Small intestine (tissue), 7 donors: ENCODE data around the gene F12. TPM values are rescaled to one million over a fixed set of nuclear protein-coding genes. Genes with fewer than 3 reads are reported as not detected.
A peak's percentile ranks its signal among the peaks of the same experiment; 100 is the strongest.

ENCODE experiments used
- DNase-seq, 2 donors: peaks; one replicate each; pipeline versions ENCODE4 v3.0.0 to v3.0.0-alpha.2; 2013
- FAIRE-seq: peaks from 2 replicates; lab custom pipeline; 2012; peaks lifted over from hg19 to GRCh38; lab: Jason Lieb, UNC
- H3K27ac ChIP-seq, 3 donors: one replicate each; pipeline ENCODE4 v1.5.1; 2013; ENCODE audit warnings: low read length in 2 of 3, mild to moderate bottlenecking in 2 of 3, control low read depth in 1 of 3, inconsistent platforms in 1 of 3, low read depth in 1 of 3, moderate library complexity in 1 of 3
- H3K27me3 ChIP-seq, 3 donors: one replicate each; pipeline ENCODE4 v1.6.1; 2013; ENCODE audit warnings: low read length in 3 of 3, inconsistent platforms in 1 of 3; ENCODE audit not compliant: control insufficient read depth in 3 of 3, insufficient read depth in 3 of 3
- H3K36me3 ChIP-seq, 3 donors: one replicate each; pipeline ENCODE4 v1.6.1; 2013; ENCODE audit warnings: low read length in 3 of 3, inconsistent platforms in 1 of 3, low read depth in 1 of 3, mild to moderate bottlenecking in 1 of 3, moderate library complexity in 1 of 3; ENCODE audit not compliant: control insufficient read depth in 3 of 3, insufficient read depth in 2 of 3
- H3K4me1 ChIP-seq, 3 donors: one replicate each; pipeline ENCODE4 v1.6.1; 2013; ENCODE audit warnings: low read length in 2 of 3, inconsistent platforms in 1 of 3, low read depth in 1 of 3, mild to moderate bottlenecking in 1 of 3, moderate library complexity in 1 of 3; ENCODE audit not compliant: control insufficient read depth in 3 of 3, insufficient read depth in 2 of 3
- H3K4me3 ChIP-seq, 3 donors: one replicate each; pipeline ENCODE4 v1.5.1; 2013; ENCODE audit warnings: low read length in 3 of 3, control low read depth in 1 of 3, inconsistent platforms in 1 of 3, low read depth in 1 of 3, mild to moderate bottlenecking in 1 of 3, moderate library complexity in 1 of 3
- H3K9me3 ChIP-seq, 2 donors: one replicate each; pipeline ENCODE4 v1.6.1; 2013; ENCODE audit warnings: low read depth in 1 of 2, low read length in 1 of 2; ENCODE audit not compliant: control insufficient read depth in 2 of 2, insufficient read depth in 1 of 2
- WGBS, 3 donors: extraction: QIAGEN DNeasy Blood & Tissue Kit; methylation state at CpG; one replicate each; pipeline ENCODE4 v1.1.7; 2013; 5-methylcytosine and 5-hydroxymethylcytosine counted together
- polyA plus RNA-seq, 4 donors: library from polyadenylated mRNA; stranded (reverse) in 3 of 4; unstranded in 1 of 4; fragments of 200-250 nt in 3 of 4; fragments of 120-200 nt in 1 of 4; gene quantifications; one replicate each; pipeline versions ENCODE4 v1.2.1 to v1.2.3, GENCODE V29; 2013
- donor health status: healthy with polysubstance abuse.
- donor health status: control.
- donor health status: control.
- donor health status: Bipolar disorder and iron deficiency.
- donor health status: healthy.

The F12 gene
- polyA plus RNA-seq, 4 donors: 0.28 to 22.4 (median 18.6) TPM

DNA sequence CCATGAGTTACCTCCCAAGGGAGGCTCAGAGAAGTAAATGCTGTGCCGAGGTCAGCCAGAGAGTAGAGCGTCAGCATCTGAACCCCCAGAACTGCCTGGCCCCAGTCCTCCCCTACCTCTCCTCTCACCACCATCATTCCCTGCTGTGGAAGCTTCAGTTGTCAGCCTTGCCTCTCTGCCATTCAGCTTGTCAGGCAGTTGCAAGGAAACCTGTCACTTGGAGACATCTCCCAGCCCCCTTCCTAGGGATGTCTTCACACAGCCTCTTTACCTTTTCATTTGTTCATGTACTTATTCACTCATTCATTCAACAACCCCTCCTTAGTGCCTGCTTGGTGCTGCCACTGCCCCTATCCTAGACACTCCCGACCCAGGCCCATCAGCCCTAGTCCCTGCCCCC is 49.5 kb downstream of the F12 start:
- Histone ChIP-seq H3K36me3 (peaks cover 0 to 2% (median 0%) of the 10 kb centered on the region in 3 donors), H3K27me3 (peaks cover 0 to 8% (median 0%) of the 10 kb centered on the region in 3 donors), H3K9me3 (peaks cover 0 to 8% of the 10 kb centered on the region in 2 donors), H3K4me1 (peaks cover 3 to 14% (median 3%) of the 10 kb centered on the region in 3 donors), H3K4me3 (no peak overlapping the region), H3K27ac (no peak overlapping the region)
- WGBS, 3 donors: 72 to 80% (median 77%) methylated on average over 3 of the region's 3 CpGs
- FAIRE-seq: no peak
- no peak for DNase-seq

DNA sequence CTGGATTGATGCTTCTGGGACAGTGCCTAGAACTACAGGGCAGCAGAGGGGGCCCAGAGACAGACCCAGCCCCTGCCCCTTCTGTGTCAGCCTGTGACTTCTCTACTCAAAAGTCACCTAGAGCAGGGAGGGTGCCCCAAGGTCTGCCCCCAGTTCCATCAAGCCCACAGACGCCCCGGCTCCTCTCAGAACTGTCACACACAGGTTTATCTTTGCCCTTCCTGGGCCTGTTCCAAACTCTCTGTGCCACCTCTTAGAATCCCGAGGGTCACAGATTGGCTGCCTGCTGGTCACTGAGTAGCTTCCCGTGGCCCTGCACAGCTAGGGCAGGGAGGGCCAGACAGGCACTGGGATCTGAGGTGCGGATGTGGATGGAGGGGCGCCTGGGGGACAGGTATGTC is 49.9 kb downstream of the F12 start:
- no peak for DNase-seq
- FAIRE-seq: no peak
- peaks cover 3 to 14% (median 3%) of the 10 kb centered on the region in 3 donors for H3K4me1 ChIP-seq

DNA sequence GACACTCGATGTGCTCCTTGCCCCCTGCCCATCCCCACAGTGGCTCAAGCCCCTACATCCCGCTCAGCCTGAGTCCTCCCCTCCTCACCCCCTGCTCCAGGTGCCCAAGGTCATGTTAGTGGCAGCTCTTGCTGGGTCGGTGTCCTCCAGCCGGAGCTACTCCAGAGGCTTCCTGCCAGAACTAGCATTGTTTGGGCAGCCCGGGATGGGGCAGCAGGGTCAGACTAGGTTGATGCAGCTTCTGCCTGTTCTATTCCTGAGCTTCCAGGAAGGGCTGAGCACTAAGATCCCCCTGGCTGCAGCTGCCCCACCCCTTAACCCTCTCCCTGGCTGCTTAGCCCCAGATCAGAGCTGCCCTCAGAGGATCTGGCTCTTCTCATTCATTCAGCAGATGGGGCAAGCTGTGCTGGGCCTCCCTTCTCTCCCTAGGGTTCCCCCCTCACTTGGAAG is 51.0 kb downstream of the F12 start:
- no peak for DNase-seq
- 21 to 40% (median 26%) methylated on average over 5 of the region's 5 CpGs for WGBS, 3 donors
- H3K4me1 ChIP-seq: peaks cover 0 to 11% (median 0%) of the 10 kb centered on the region in 3 donors
- H3K9me3 ChIP-seq: peaks cover 0 to 8% of the 10 kb centered on the region in 2 donors
- H3K4me3 ChIP-seq: peak overlapping the region; percentile 19 to 60 (median 30)
- peak overlapping the region in 2 of 3 donors; percentile 0 to 59 for H3K27ac ChIP-seq
- FAIRE-seq: no peak
- H3K27me3 ChIP-seq: peaks cover 0 to 8% (median 0%) of the 10 kb centered on the region in 3 donors
- peaks cover 0 to 2% (median 0%) of the 10 kb centered on the region in 3 donors for H3K36me3 ChIP-seq

More for the DNA sequence above, 49.9 kb downstream of the F12 start:
- Histone ChIP-seq H3K27me3 (peaks cover 0 to 8% (median 0%) of the 10 kb centered on the region in 3 donors), H3K9me3 (peaks cover 0 to 8% of the 10 kb centered on the region in 2 donors), H3K4me3 (no peak overlapping the region), H3K36me3 (peaks cover 0 to 2% (median 0%) of the 10 kb centered on the region in 3 donors), H3K27ac (no peak overlapping the region)
- WGBS, 3 donors: 63 to 78% (median 64%) methylated on average over 6 of the region's 6 CpGs

DNA sequence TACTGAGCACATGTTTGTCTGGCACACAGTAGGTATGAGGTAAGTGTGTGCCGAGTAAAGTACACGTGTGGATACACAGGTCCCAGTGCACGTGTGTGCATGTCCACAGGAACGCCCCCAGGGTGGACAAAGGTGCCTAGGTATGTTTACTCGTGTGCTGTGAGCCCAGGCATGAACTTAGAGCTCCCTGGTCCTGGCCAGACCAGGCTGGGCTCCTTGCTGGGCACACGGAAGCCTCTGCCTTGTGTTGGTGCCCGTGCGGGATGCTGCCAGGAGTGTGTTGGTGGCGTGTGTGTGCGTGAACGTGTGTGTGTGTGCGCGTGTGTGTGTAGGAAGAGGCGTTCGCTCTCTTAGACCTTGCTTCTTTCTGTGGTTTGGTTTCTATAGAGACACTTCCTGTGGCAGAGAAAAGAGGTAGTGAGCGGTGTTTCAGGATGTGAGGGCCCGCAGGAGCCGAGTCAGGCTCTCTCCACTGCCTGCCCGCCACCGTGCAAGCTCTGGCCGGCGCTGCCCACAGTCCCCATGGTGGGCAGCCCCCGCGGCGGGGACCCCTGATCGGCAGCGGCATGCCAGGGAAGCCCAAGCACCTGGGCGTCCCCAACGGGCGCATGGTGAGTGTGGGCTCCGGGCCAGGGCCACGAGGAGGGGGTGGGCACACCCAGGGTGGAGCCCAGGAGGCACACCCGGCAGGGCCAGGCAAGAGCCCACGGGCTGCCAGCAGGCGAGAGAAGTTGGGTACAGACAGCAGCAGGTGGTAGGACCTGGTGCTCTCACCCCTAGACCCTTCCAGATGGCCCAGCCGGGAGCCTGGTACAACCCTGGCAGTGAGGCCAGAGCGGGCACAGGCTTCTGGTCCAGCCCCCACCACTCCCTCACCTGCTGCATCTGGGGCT is 51.7 kb downstream of the F12 start, which contains the start of gene RGS14:
RGS14 (plus strand) TSS at position 466 of the 893 bp plus-strand sequence; CDS start at position 567, 101 bp downstream.
- peak in 1 of 2 donors; percentile 62 for DNase-seq
- 24 to 37% (median 25%) methylated on average over 32 to 37 of the region's 37 CpGs for WGBS, 3 donors
- Histone ChIP-seq H3K36me3 (peaks cover 0 to 2% (median 0%) of the 10 kb centered on the region in 3 donors), H3K27me3 (peaks cover 0 to 8% (median 0%) of the 10 kb centered on the region in 3 donors), H3K9me3 (peaks cover 0 to 8% of the 10 kb centered on the region in 2 donors), H3K4me3 (peak within 1 kb of the TSS; percentile 19 to 60 (median 30)), H3K4me1 (peaks cover 0 to 10% (median 0%) of the 10 kb centered on the region in 3 donors), H3K27ac (peak within 1 kb of the TSS in 2 of 3 donors; percentile 8 to 59)
- FAIRE-seq: no peak

DNA sequence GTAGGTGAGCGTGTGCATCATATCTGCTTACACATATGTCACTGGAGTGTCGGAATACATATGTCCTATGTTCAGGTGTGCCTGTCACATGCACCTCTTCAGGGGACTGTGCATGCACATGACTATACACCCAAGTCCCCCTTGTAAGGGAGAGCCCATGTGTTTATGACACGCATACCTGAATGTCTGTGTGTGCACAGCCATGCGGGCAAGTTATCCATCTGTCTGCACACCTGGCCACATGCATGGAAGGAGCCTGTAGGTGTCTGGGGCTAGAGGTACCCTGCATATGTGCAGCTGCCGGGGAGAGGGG is 52.3 kb downstream of the F12 start:
- FAIRE-seq (no peak), DNase-seq (no peak)
- H3K36me3 ChIP-seq: peaks cover 0 to 2% (median 0%) of the 10 kb centered on the region in 3 donors
- H3K9me3 ChIP-seq: peaks cover 0 to 8% of the 10 kb centered on the region in 2 donors
- WGBS, 3 donors: 63 to 74% (median 71%) methylated on average over 5 of the region's 5 CpGs
- H3K4me1 ChIP-seq: peaks cover 0 to 4% (median 0%) of the 10 kb centered on the region in 3 donors
- H3K27me3 ChIP-seq: peaks cover 0 to 8% (median 0%) of the 10 kb centered on the region in 3 donors
- peak overlapping the region in 1 of 3 donors; percentile 8 for H3K27ac ChIP-seq
- no peak overlapping the region for H3K4me3 ChIP-seq

DNA sequence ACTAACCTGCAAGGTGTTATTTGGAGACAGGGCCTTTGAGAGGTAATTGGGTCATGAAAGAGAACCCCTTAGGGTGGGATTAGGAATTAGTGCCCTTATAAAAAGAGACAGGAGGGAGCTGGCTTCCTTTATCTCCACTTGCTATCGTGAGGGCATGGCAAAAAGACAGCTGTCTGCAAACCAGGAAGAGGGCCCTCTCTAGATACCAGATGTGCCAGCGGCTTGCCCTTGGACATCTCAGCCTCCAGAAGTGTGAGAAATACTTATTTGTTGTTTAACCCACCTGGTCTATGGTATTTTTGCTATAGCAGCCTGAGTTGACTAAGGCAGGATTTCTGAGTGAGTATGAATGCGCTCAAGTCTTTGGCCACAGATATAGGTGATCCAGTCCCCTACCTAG is 52.6 kb downstream of the F12 start:
- DNase-seq (no peak), FAIRE-seq (no peak)
- Histone ChIP-seq H3K27me3 (peaks cover 0 to 8% (median 0%) of the 10 kb centered on the region in 3 donors), H3K36me3 (peaks cover 0 to 2% (median 0%) of the 10 kb centered on the region in 3 donors), H3K4me1 (peaks cover 0 to under 1% (median 0%) of the 10 kb centered on the region in 3 donors), H3K4me3 (no peak overlapping the region), H3K27ac (no peak overlapping the region), H3K9me3 (peaks cover 0 to 8% of the 10 kb centered on the region in 2 donors)
- 44 to 58% (median 51%) methylated on average over 3 of the region's 3 CpGs for WGBS, 3 donors

DNA sequence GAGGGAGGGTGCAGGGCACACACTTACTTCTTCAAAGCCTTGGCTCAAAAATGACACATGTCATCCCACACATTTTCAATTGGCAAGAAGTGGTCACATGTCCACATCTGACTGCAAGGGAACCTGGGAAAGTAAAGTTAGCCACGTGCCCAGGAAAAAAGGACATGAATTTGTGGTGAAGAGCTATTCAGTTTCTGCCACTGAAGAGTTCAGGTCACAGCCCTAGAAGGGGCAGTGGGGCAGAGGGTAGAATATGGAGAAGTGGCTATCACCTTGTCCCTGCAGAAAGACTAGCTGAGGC is 53.5 kb downstream of the F12 start:
- H3K9me3 ChIP-seq: peaks cover 0 to 8% of the 10 kb centered on the region in 2 donors
- no peak for FAIRE-seq
- H3K27me3 ChIP-seq: peaks cover 0 to 8% (median 0%) of the 10 kb centered on the region in 3 donors
- no peaks in the 10 kb centered on the region for H3K4me1 ChIP-seq
- peaks cover 0 to 2% (median 0%) of the 10 kb centered on the region in 3 donors for H3K36me3 ChIP-seq
- WGBS, 3 donors: 17 to 26% (median 24%) methylated on average over 1 of the region's 1 CpG
- H3K4me3 ChIP-seq: no peak overlapping the region
- no peak for DNase-seq
- H3K27ac ChIP-seq: no peak overlapping the region

DNA sequence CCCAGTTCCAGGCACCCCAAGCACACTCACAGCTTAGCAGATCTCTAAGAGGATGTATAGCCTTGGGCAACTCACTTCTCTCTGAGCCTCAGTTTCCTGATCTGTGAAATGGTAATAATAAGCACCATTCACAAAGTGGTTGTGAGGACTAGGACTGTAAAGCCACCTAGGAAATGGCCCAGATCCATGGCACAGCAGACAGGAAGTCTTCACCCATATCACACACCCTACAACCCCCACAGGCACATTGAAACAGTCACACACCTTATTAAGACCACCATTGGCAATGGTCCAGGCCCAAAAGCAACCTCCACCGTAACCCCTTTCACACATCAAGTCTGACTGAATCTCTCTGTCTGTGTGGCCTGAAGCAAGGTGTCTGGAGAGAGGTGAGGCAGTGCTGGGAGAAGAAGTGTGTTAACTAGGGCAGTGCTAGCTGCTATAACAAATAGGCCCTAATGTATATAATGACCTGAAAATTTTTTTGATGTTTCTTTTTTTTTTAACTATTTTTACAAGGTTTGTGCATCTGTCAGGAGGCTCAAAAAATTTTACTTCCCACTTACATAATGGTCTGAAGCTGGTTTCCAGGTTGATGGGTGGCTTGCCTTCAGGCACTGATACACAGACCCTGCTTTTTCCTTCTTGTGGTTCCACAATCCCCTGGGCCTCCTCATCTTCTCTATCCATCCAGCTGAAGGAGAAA is 54.0 kb downstream of the F12 start:
- no peak for DNase-seq
- Histone ChIP-seq H3K27me3 (peaks cover 0 to 8% (median 0%) of the 10 kb centered on the region in 3 donors), H3K27ac (no peak overlapping the region), H3K4me1 (peaks cover under 1 to 5% (median 2%) of the 10 kb centered on the region in 3 donors), H3K36me3 (peaks cover 0 to 3% (median 0%) of the 10 kb centered on the region in 3 donors), H3K4me3 (no peak overlapping the region), H3K9me3 (peaks cover 0 to 8% of the 10 kb centered on the region in 2 donors)
- WGBS, 3 donors: 74 to 95% (median 89%) methylated on average over 1 of the region's 1 CpG
- FAIRE-seq: no peak
